Heart left ventricle (tissue), 13 donors: ENCODE results near the gene TGFBR3.

Experiments
- CTCF ChIP-seq, 12 donors: fragments of 200-600 bp; sonication (generic) in 4 of 12; IDR thresholded peaks; one replicate each; pipeline versions ENCODE4 v1.5.0 to v1.8.0; 2018 to 2022; ENCODE audit warnings: antibody characterized with exemption in 12 of 12, mild to moderate bottlenecking in 5 of 12
- POLR2A ChIP-seq, 2 donors: fragments of 450-650 bp; IDR thresholded peaks; one replicate each; pipeline ENCODE4 v1.6.1; 2017; ENCODE audit warnings: antibody characterized with exemption in 2 of 2, mild to moderate bottlenecking in 2 of 2, moderate library complexity in 2 of 2
- donor health status: ischemic (EF 13 %, LVEDD 7.1; RV severe dilation, severe dysfunction).
- donor health status: DM: no; HTN: yes; CAD: no.
- donor health status: DM: no; HTN: no; CAD: no.
- donor health status: ischemic (EF 25% LVEDD 6.9; RV normal size, moderate dysfunction).
- donor health status: ischemic (EF 25% LVEDD 5.7; RV mildly dilated, moderate dysfunction).
- donor health status: ischemic (EF 35%, LVEDD 5.7; RV mildly dilated, moderate dysfunction).
- donor health status: nonischemic (EF 11% LVEDD 7.7; RV severe dilation, severe dysfunction).
- donor health status: DM: yes; HTN: yes; CAD: no.
- donor health status: PGD.
- donor health status: ischemic (EF 29% LVEDD 5.4; RV normal size, mild dysfunction).
- donor health status: nonischemic (EF 23%, LVEDD 6.1; RV moderate dilation, normal function).

- TF ChIP-seq CTCF (IDR thresholded peaks at IDR 0.05) (no peak), POLR2A (IDR thresholded peaks at IDR 0.05) (no peak)
These were observed 14.6 kb upstream of the TGFBR3 start for GRCh38 chr1:91900562-91900961.
